ENCODE results near the gene TMEM130.
A peak's percentile ranks its signal among the peaks of the same experiment; 100 is the strongest.
"Not testable (repeated sequence)": the region's sequence is repeated elsewhere in the genome, so short reads cannot be mapped to it uniquely, and the experiment has no call there.

TMEM130 gene

GRCh38 chr7:98877692-98878364 lies 8.0 kb upstream of the TMEM130 start:
- H3K4me1 ChIP-seq (ENCODE audit: control insufficient read depth, insufficient read depth, low read length, poor library complexity, severe bottlenecking) = peaks cover 6% of the 10 kb centered on the region
- peaks cover 25% of the 10 kb centered on the region for H3K36me3 ChIP-seq (ENCODE audit: control insufficient read depth, insufficient read depth, low read length)
- 40 to 43% methylated on average over 11 to 15 of the region's 18 CpGs for WGBS, 2 experiments (ENCODE audit: insufficient coverage in 2 of 2)
- H3K27ac ChIP-seq (ENCODE audit: low read depth, low read length, severe bottlenecking) = no peak overlapping the region
- H3K9me3 ChIP-seq (ENCODE audit: control insufficient read depth, low read length) = no peaks in the 10 kb centered on the region
- H3K4me3 ChIP-seq (ENCODE audit: extremely low read depth, insufficient read depth, low read length, poor library complexity, severe bottlenecking) = peak overlapping the region; percentile 82

- Histone ChIP-seq H3K4me1 (ENCODE audit: control insufficient read depth, insufficient read depth, low read length, poor library complexity, severe bottlenecking) (peaks cover 6% of the 10 kb centered on the region), H3K36me3 (ENCODE audit: control insufficient read depth, insufficient read depth, low read length) (peaks cover 18% of the 10 kb centered on the region), H3K27ac (ENCODE audit: low read depth, low read length, severe bottlenecking) (no peak overlapping the region), H3K4me3 (ENCODE audit: extremely low read depth, insufficient read depth, low read length, poor library complexity, severe bottlenecking) (no peak overlapping the region), H3K9me3 (ENCODE audit: control insufficient read depth, low read length) (no peaks in the 10 kb centered on the region)
- 82 to 87% methylated on average over 5 to 6 of the region's 6 CpGs for WGBS, 2 experiments (ENCODE audit: insufficient coverage in 2 of 2)
These were observed 7.3 kb upstream of the TMEM130 start for GRCh38 chr7:98877146-98877545.

DNA sequence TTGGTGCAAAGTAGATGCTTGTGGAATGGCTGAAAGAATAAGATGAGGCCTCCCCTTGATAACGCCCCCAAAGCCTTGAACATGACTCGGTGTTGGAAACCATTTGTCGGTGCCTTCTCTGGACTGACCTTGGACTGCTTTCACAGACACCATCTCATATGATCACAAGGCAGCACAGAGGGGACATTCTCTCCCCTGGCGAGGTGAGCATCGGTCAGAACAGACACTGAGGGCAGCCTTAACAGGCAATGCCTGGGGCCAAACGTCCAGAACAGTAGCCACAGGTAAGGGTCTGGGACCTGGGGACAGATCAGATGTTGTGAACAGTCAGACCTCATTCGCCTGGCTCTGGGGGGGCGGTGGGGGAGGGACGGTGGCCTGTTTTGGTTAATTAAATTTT lies 5.7 kb upstream of the TMEM130 start:
- Histone ChIP-seq H3K4me3 (ENCODE audit: extremely low read depth, insufficient read depth, low read length, poor library complexity, severe bottlenecking) (no peak overlapping the region), H3K4me1 (ENCODE audit: control insufficient read depth, insufficient read depth, low read length, poor library complexity, severe bottlenecking) (peaks cover 6% of the 10 kb centered on the region), H3K36me3 (ENCODE audit: control insufficient read depth, insufficient read depth, low read length) (peaks cover 3% of the 10 kb centered on the region), H3K27ac (ENCODE audit: low read depth, low read length, severe bottlenecking) (no peak overlapping the region), H3K9me3 (ENCODE audit: control insufficient read depth, low read length) (no peaks in the 10 kb centered on the region)
- 76 to 77% methylated on average over 6 to 8 of the region's 9 CpGs for WGBS, 2 experiments (ENCODE audit: insufficient coverage in 2 of 2)

- WGBS, 2 experiments (ENCODE audit: insufficient coverage in 2 of 2) = 67 to 71% methylated on average over 1 of the region's 1 CpG
- H3K36me3 ChIP-seq (ENCODE audit: control insufficient read depth, insufficient read depth, low read length) = no peaks in the 10 kb centered on the region
These were observed 5.1 kb upstream of the TMEM130 start for GRCh38 chr7:98874942-98875341.

GRCh38 chr7:98873610-98874009 lies 3.8 kb upstream of the TMEM130 start:
- WGBS, 2 experiments (ENCODE audit: insufficient coverage in 2 of 2) = 97 to 100% methylated on average over 2 to 9 of the region's 11 CpGs
- not testable (repeated sequence) for H3K27ac ChIP-seq (ENCODE audit: low read depth, low read length, severe bottlenecking); H3K36me3 ChIP-seq (ENCODE audit: control insufficient read depth, insufficient read depth, low read length); H3K4me1 ChIP-seq (ENCODE audit: control insufficient read depth, insufficient read depth, low read length, poor library complexity, severe bottlenecking); H3K4me3 ChIP-seq (ENCODE audit: extremely low read depth, insufficient read depth, low read length, poor library complexity, severe bottlenecking); H3K9me3 ChIP-seq (ENCODE audit: control insufficient read depth, low read length)

More at GRCh38 chr7:98874942-98875341, 5.1 kb upstream of the TMEM130 start:
- no peak overlapping the region for H3K4me3 ChIP-seq (ENCODE audit: extremely low read depth, insufficient read depth, low read length, poor library complexity, severe bottlenecking)
- H3K4me1 ChIP-seq (ENCODE audit: control insufficient read depth, insufficient read depth, low read length, poor library complexity, severe bottlenecking) = peaks cover 4% of the 10 kb centered on the region
- H3K9me3 ChIP-seq (ENCODE audit: control insufficient read depth, low read length) = no peaks in the 10 kb centered on the region
- H3K27ac ChIP-seq (ENCODE audit: low read depth, low read length, severe bottlenecking) = no peak overlapping the region

GRCh38 chr7:98872328-98872924 lies 2.6 kb upstream of the TMEM130 start:
- no peak overlapping the region for H3K4me3 ChIP-seq (ENCODE audit: extremely low read depth, insufficient read depth, low read length, poor library complexity, severe bottlenecking)
- H3K36me3 ChIP-seq (ENCODE audit: control insufficient read depth, insufficient read depth, low read length) = no peaks in the 10 kb centered on the region
- H3K4me1 ChIP-seq (ENCODE audit: control insufficient read depth, insufficient read depth, low read length, poor library complexity, severe bottlenecking) = no peaks in the 10 kb centered on the region
- H3K27ac ChIP-seq (ENCODE audit: low read depth, low read length, severe bottlenecking) = no peak overlapping the region
- H3K9me3 ChIP-seq (ENCODE audit: control insufficient read depth, low read length) = no peaks in the 10 kb centered on the region
- WGBS, 2 experiments (ENCODE audit: insufficient coverage in 2 of 2) = 67 to 72% methylated on average over 3 to 4 of the region's 7 CpGs

GRCh38 chr7:98870807-98871491 lies 1.1 kb upstream of the TMEM130 start:
- Histone ChIP-seq H3K4me1 (ENCODE audit: control insufficient read depth, insufficient read depth, low read length, poor library complexity, severe bottlenecking) (no peaks in the 10 kb centered on the region), H3K27ac (ENCODE audit: low read depth, low read length, severe bottlenecking) (no peak overlapping the region), H3K36me3 (ENCODE audit: control insufficient read depth, insufficient read depth, low read length) (no peaks in the 10 kb centered on the region), H3K4me3 (ENCODE audit: extremely low read depth, insufficient read depth, low read length, poor library complexity, severe bottlenecking) (no peak overlapping the region), H3K9me3 (ENCODE audit: control insufficient read depth, low read length) (no peaks in the 10 kb centered on the region)
- 83 to 86% methylated on average over 16 to 17 of the region's 17 CpGs for WGBS, 2 experiments (ENCODE audit: insufficient coverage in 2 of 2)

GRCh38 chr7:98870121-98870651 lies 372 bp upstream of the TMEM130 start:
- no peaks in the 10 kb centered on the region for H3K36me3 ChIP-seq (ENCODE audit: control insufficient read depth, insufficient read depth, low read length)
- H3K9me3 ChIP-seq (ENCODE audit: control insufficient read depth, low read length) = no peaks in the 10 kb centered on the region
- no peak overlapping the region for H3K27ac ChIP-seq (ENCODE audit: low read depth, low read length, severe bottlenecking)
- H3K4me3 ChIP-seq (ENCODE audit: extremely low read depth, insufficient read depth, low read length, poor library complexity, severe bottlenecking) = peak overlapping the region; percentile 53
- H3K4me1 ChIP-seq (ENCODE audit: control insufficient read depth, insufficient read depth, low read length, poor library complexity, severe bottlenecking) = no peaks in the 10 kb centered on the region
- 2 to 6% methylated on average over 25 to 28 of the region's 35 CpGs for WGBS, 2 experiments (ENCODE audit: insufficient coverage in 2 of 2)

GRCh38 chr7:98869027-98869596 lies 702 bp downstream of the TMEM130 start:
- H3K4me1 ChIP-seq (ENCODE audit: control insufficient read depth, insufficient read depth, low read length, poor library complexity, severe bottlenecking) = no peaks in the 10 kb centered on the region
- H3K36me3 ChIP-seq (ENCODE audit: control insufficient read depth, insufficient read depth, low read length) = no peaks in the 10 kb centered on the region
- H3K27ac ChIP-seq (ENCODE audit: low read depth, low read length, severe bottlenecking) = no peak overlapping the region
- peak overlapping the region; percentile 53 for H3K4me3 ChIP-seq (ENCODE audit: extremely low read depth, insufficient read depth, low read length, poor library complexity, severe bottlenecking)
- 12 to 18% methylated on average over 11 to 14 of the region's 25 CpGs for WGBS, 2 experiments (ENCODE audit: insufficient coverage in 2 of 2)
- no peaks in the 10 kb centered on the region for H3K9me3 ChIP-seq (ENCODE audit: control insufficient read depth, low read length)

DNA sequence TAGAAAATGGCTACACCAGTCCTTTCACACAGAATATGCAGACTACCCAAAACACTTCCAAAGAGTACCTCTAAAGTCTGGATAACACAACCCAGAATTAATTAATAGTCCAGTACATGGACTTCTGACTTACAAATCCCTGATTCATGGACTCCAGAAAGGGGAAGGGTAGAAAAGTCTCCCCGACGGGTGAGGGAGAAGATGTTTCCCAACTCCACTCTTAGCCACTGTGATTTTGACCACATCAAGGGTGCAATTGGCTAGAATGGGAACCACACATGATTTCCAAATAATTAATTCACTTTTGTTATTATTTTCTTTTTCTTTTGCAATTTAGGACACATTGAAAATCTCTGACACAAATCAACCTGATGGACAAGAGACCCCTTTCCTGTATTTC lies 1.4 kb downstream of the TMEM130 start:
- WGBS, 2 experiments (ENCODE audit: insufficient coverage in 2 of 2) = 60% methylated on average over 2 of the region's 2 CpGs; no CpG with 5 or more reads in 1 of the 2 experiments
- no peaks in the 10 kb centered on the region for H3K9me3 ChIP-seq (ENCODE audit: control insufficient read depth, low read length)
- H3K4me1 ChIP-seq (ENCODE audit: control insufficient read depth, insufficient read depth, low read length, poor library complexity, severe bottlenecking) = no peaks in the 10 kb centered on the region
- no peaks in the 10 kb centered on the region for H3K36me3 ChIP-seq (ENCODE audit: control insufficient read depth, insufficient read depth, low read length)
- no peak overlapping the region for H3K27ac ChIP-seq (ENCODE audit: low read depth, low read length, severe bottlenecking)
- H3K4me3 ChIP-seq (ENCODE audit: extremely low read depth, insufficient read depth, low read length, poor library complexity, severe bottlenecking) = no peak overlapping the region

Data from mesodermal cell (in vitro differentiated cells).